Measurements from ENCODE around the gene CAMK1D. TPM values are rescaled to one million over a fixed set of nuclear protein-coding genes. Genes with fewer than 3 reads are reported as not detected.

Gene CAMK1D
- total and polyA plus RNA-seq, 2 of the 8 experiments (the other 6 are each of a cell fraction or from before 2014, with no cell fraction given), result 3.5 to 10.6 TPM

- no peak for FAIRE-seq
- H3K4ac ChIP-seq (replicated peaks; ENCODE audit: insufficient read length, low read depth, low read length), result no peak overlapping the region
- H3K4me1 ChIP-seq (replicated peaks in 1 of 4; ENCODE audit: control insufficient read depth in 3 of 4, insufficient read depth in 4 of 4, low read length in 3 of 4), result no peaks in the 10 kb centered on the region
- H2BK12ac ChIP-seq (ENCODE audit: low read depth, low read length), result no peak overlapping the region
- TF ChIP-seq EGR1 (IDR thresholded peaks at IDR 0.05; ENCODE audit: borderline replicate concordance, low read depth, low read length) (no peak), TBP (IDR thresholded peaks at IDR 0.05; ENCODE audit: low read depth, low read length) (no peak), E2F6 (IDR thresholded peaks at IDR 0.05) (no peak), KDM5A (IDR thresholded peaks at IDR 0.05; ENCODE audit: low read length) (no peak), RBBP5 (IDR thresholded peaks at IDR 0.05; ENCODE audit: borderline replicate concordance, low read depth, low read length) (no peak)
- H4K20me1 ChIP-seq (replicated peaks in 1 of 2; ENCODE audit: control insufficient read depth in 1 of 2, insufficient read depth in 2 of 2, low read length in 2 of 2), result peaks cover 0 to 2% of the 10 kb centered on the region in 2 experiments
- no peak overlapping the region for H2AK5ac ChIP-seq (ENCODE audit: low read depth, low read length)
- H3K23me2 ChIP-seq (ENCODE audit: low read depth, low read length), result no peaks in the 10 kb centered on the region
- no peak overlapping the region for H2BK5ac ChIP-seq (ENCODE audit: low read depth, low read length)
- H3K4me3 ChIP-seq (ENCODE audit: extremely low read depth in 1 of 4, insufficient read depth in 2 of 4, low read depth in 3 of 4, low read length in 4 of 4), result no peak overlapping the region
- H3K27ac ChIP-seq (ENCODE audit: low read depth, low read length), result no peak overlapping the region
- no peak overlapping the region for H4K91ac ChIP-seq (replicated peaks; ENCODE audit: insufficient read length, low read length)
- DNase-seq (ENCODE audit: low read depth in 1 of 2, low spot score in 2 of 2), result no peak
- H3K9ac ChIP-seq (replicated peaks in 1 of 4; ENCODE audit: extremely low read depth in 1 of 4, low read depth in 3 of 4, low read length in 3 of 4), result no peak overlapping the region
- POLR2A ChIA-PET (ENCODE audit: partially characterized antibody), result no interaction called here
- no peak overlapping the region for H2BK20ac ChIP-seq (ENCODE audit: low read length)
- no peaks in the 10 kb centered on the region for H3K36me3 ChIP-seq (ENCODE audit: control insufficient read depth in 2 of 4, insufficient read depth in 4 of 4, low read length in 3 of 4)
- no peak overlapping the region for H3K14ac ChIP-seq (ENCODE audit: insufficient read length)
- no peak overlapping the region for H3K4me2 ChIP-seq (ENCODE audit: insufficient read depth in 1 of 2, low read depth in 2 of 2, low read length in 2 of 2)
- CTCF ChIA-PET (ENCODE audit: partially characterized antibody), result interaction anchor here (0.5 to 0.6 kb wide), 2 partner anchors 8 to 508 kb away, joined by 3 read pairs; no protein-coding TSS in a partner anchor
- H3K27me3 ChIP-seq (replicated peaks in 1 of 4; ENCODE audit: control insufficient read depth in 3 of 4, extremely low read depth in 1 of 4, insufficient read depth in 3 of 4, low read length in 3 of 4), result no peaks in the 10 kb centered on the region
- no peak overlapping the region for H3K18ac ChIP-seq (ENCODE audit: extremely low read depth, low read length)
- no peak overlapping the region for H4K5ac ChIP-seq (ENCODE audit: insufficient read length, low read depth, low read length)
- no peak overlapping the region for H2AFZ ChIP-seq (ENCODE audit: low read length)
- H3K9me3 ChIP-seq (ENCODE audit: insufficient read depth in 2 of 2, low read depth in 1 of 2, low read length in 1 of 2), result no peaks in the 10 kb centered on the region
- peaks cover 2% of the 10 kb centered on the region; the same call in 1 of the 2 replicates for H3K79me1 ChIP-seq (ENCODE audit: low read depth, low read length)
- no peak overlapping the region for H2BK15ac ChIP-seq (ENCODE audit: low read length)
- H3K79me2 ChIP-seq (ENCODE audit: control insufficient read depth in 1 of 2, insufficient read depth in 2 of 2, low read length in 2 of 2), result no peaks in the 10 kb centered on the region
- H3K23ac ChIP-seq (ENCODE audit: insufficient read length), result no peak overlapping the region
- H2BK120ac ChIP-seq (replicated peaks; ENCODE audit: low read depth, low read length), result no peak overlapping the region
- 89% methylated on average over 10 of the region's 10 CpGs; no CpG with 5 or more reads in 1 of the 2 experiments for WGBS, 2 experiments (ENCODE audit: extremely low coverage in 1 of 2, insufficient coverage in 1 of 2, insufficient read length in 1 of 2, insufficient replicate concordance in 2 of 2, low coverage in 1 of 2, low lambda C conversion rate in 2 of 2, missing lambda C conversion rate in 1 of 2)
- no peak overlapping the region for H4K8ac ChIP-seq (ENCODE audit: extremely low read depth, insufficient read depth, low read length)
- no peak overlapping the region for H3K56ac ChIP-seq (replicated peaks; ENCODE audit: insufficient read length, low read depth, low read length)
These were observed 23.5 kb downstream of the CAMK1D start for GRCh38 chr10:12372846-12373245.

Measured in H1 (cell line).